Fibroblast of lung (primary cell): Measurements from ENCODE around the gene REPIN1.

Experiments
- EZH2 ChIP-seq: IDR thresholded peaks from 2 replicates; pipeline ENCODE4 v1.5.1; 2012; ENCODE audit warnings: low read length, control low read depth, mild to moderate bottlenecking; ENCODE audit errors: missing control alignments
- TF ChIP-seq, protein P1 (sequence below), 2 donors: IDR thresholded peaks in 1 of 2; conservative IDR thresholded peaks in 1 of 2; 1 replicate in 1 of 2; 2 replicates in 1 of 2; pipeline ENCODE4 v1.5.1; 2011 to 2012; ENCODE audit warnings: low read length in 2 of 2, control low read depth in 1 of 2, inconsistent platforms in 1 of 2, low read depth in 1 of 2, mild to moderate bottlenecking in 1 of 2

DNA sequence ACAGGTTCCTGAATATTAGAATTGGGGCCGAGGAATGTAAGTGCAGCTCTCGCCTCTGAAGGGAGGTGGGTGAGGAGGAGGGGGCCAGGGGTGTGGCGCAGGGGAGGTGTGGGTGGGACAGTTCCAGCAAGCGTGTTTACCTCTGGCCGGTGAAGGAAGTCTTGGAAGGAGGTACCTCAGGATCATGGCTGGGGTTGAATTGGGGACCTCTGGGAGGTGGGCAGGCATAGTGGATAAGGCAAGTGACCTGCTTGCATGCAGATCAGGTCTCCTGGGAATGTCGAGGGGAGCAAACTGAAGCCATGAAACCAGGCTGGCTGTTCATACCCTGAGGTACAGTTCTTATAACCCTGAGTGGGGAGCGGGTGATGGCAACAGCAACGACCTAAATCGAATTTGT, 12.5 kb downstream of the REPIN1 start:
- TF ChIP-seq, protein P1, sequence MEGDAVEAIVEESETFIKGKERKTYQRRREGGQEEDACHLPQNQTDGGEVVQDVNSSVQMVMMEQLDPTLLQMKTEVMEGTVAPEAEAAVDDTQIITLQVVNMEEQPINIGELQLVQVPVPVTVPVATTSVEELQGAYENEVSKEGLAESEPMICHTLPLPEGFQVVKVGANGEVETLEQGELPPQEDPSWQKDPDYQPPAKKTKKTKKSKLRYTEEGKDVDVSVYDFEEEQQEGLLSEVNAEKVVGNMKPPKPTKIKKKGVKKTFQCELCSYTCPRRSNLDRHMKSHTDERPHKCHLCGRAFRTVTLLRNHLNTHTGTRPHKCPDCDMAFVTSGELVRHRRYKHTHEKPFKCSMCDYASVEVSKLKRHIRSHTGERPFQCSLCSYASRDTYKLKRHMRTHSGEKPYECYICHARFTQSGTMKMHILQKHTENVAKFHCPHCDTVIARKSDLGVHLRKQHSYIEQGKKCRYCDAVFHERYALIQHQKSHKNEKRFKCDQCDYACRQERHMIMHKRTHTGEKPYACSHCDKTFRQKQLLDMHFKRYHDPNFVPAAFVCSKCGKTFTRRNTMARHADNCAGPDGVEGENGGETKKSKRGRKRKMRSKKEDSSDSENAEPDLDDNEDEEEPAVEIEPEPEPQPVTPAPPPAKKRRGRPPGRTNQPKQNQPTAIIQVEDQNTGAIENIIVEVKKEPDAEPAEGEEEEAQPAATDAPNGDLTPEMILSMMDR (conservative IDR thresholded peaks at IDR 0.05 in 1 of 2, IDR thresholded peaks at IDR 0.05 in 1 of 2; ENCODE audit: low read depth in 1 of 2, low read length in 2 of 2) = no peak
- TF ChIP-seq EZH2 = no peak
